Measurements from ENCODE around the gene PDYN.

The PDYN gene

GRCh38 chr20:1946442-1946761, 47.5 kb downstream of the PDYN start:
- Histone ChIP-seq H3K4me3 (ENCODE audit: low read depth, low read length) (no peak overlapping the region), H3K27ac (no peak overlapping the region), H3K9me3 (ENCODE audit: severe bottlenecking) (no peaks in the 10 kb centered on the region), H3K27me3 (ENCODE audit: insufficient read depth, low read depth, severe bottlenecking) (no peaks in the 10 kb centered on the region), H3K36me3 (no peaks in the 10 kb centered on the region)
- no peak for DNase-seq
- TF ChIP-seq, protein P1, sequence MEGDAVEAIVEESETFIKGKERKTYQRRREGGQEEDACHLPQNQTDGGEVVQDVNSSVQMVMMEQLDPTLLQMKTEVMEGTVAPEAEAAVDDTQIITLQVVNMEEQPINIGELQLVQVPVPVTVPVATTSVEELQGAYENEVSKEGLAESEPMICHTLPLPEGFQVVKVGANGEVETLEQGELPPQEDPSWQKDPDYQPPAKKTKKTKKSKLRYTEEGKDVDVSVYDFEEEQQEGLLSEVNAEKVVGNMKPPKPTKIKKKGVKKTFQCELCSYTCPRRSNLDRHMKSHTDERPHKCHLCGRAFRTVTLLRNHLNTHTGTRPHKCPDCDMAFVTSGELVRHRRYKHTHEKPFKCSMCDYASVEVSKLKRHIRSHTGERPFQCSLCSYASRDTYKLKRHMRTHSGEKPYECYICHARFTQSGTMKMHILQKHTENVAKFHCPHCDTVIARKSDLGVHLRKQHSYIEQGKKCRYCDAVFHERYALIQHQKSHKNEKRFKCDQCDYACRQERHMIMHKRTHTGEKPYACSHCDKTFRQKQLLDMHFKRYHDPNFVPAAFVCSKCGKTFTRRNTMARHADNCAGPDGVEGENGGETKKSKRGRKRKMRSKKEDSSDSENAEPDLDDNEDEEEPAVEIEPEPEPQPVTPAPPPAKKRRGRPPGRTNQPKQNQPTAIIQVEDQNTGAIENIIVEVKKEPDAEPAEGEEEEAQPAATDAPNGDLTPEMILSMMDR (IDR thresholded peaks at IDR 0.05; ENCODE audit: low read depth, low read length): no peak

DNA sequence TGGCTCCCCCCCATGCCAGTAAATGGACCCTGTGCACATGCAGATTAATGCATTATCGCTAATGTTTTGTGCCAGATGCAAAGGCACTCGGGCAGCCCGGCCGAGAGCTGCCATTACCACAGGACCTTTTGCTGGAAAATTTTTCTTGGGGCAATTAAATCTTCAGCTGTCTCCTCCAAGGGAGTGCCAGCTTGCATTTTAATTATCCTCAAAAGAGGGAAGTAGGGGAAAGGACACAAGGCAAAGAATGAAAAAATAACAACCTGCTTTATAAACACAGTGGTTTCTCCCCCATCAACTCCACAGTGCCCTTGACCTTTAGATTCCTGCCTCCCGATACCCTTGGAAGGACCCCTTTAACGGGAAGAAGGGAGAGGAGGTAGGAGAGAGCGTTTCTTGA, 48.2 kb downstream of the PDYN start:
- TF ChIP-seq, protein P1 (IDR thresholded peaks at IDR 0.05; ENCODE audit: low read depth, low read length): no peak
- Histone ChIP-seq H3K4me3 (ENCODE audit: low read depth, low read length) (no peak overlapping the region), H3K9me3 (ENCODE audit: severe bottlenecking) (no peaks in the 10 kb centered on the region), H3K36me3 (no peaks in the 10 kb centered on the region), H3K27me3 (ENCODE audit: insufficient read depth, low read depth, severe bottlenecking) (no peaks in the 10 kb centered on the region), H3K27ac (no peak overlapping the region)
- DNase-seq: no peak

DNA sequence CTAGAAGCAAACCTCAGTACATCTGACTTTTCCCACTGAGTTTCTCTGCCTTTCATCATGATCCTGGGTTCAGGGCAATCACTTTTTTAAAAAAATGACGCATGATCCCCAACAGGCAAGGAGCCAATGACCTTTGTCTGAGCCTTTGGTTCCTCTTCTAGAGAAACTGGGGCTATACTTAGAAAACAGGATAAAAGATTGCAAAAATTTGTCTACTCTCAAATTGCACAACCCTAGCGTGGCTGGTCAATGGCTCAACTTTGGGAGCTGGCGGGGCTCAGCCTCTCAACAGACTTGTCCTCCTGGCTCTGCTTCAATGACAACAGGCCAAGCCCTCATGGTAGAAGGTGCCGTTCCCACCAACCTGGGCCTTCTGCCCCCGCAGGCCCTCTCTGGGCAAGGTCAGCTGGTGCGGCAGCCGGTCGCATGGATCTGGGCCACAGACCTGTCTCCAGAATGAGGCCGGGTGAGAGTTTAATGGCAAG, 48.7 kb downstream of the PDYN start:
- TF ChIP-seq, protein P1 (IDR thresholded peaks at IDR 0.05; ENCODE audit: low read depth, low read length): no peak
- Histone ChIP-seq H3K4me3 (ENCODE audit: low read depth, low read length) (no peak overlapping the region), H3K36me3 (no peaks in the 10 kb centered on the region), H3K9me3 (ENCODE audit: severe bottlenecking) (no peaks in the 10 kb centered on the region), H3K27ac (no peak overlapping the region), H3K27me3 (ENCODE audit: insufficient read depth, low read depth, severe bottlenecking) (no peaks in the 10 kb centered on the region)
- DNase-seq: no peak

DNA sequence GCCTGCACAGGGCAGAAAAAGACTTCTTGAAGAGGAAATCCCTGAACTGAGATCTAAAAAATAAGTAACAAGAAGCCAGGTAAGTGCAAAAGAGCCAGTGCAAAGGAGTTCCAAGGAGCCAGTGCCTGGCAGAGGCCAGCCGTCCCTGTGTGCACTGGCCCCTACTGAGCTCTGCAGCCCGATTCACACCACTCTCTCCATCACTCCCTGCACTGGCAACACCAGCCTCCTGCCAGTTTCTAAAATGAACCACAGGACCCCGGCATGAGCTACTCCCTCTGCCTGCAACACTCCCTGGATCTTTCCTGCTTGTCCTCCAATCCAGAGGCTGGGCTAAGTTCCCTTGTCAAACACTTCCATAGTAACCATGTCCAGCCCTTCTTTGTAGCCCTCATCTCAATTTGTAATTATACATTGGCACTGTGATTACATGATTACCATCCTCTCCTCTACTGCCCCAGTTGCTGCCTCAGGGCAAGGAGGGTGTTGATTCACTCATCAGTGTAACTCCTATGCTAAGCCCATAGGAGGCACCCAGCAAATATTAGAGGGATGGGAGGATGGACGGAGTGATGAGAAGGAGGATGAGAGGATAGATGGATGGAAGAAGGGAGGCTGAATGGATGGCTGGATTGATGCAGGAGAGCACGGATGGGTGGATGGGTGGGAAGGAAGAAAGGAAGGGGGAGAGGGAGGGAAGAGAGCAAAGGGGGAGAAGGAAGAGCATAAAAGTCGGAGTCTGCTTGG, 49.3 kb downstream of the PDYN start:
- TF ChIP-seq, protein P1 (IDR thresholded peaks at IDR 0.05; ENCODE audit: low read depth, low read length): no peak
- DNase-seq: no peak
- Histone ChIP-seq H3K36me3 (no peaks in the 10 kb centered on the region), H3K27ac (no peak overlapping the region), H3K4me3 (ENCODE audit: low read depth, low read length) (no peak overlapping the region), H3K27me3 (ENCODE audit: insufficient read depth, low read depth, severe bottlenecking) (no peaks in the 10 kb centered on the region), H3K9me3 (ENCODE audit: severe bottlenecking) (no peaks in the 10 kb centered on the region)

- TF ChIP-seq, protein P1 (IDR thresholded peaks at IDR 0.05; ENCODE audit: low read depth, low read length): no peak
- Histone ChIP-seq H3K4me3 (ENCODE audit: low read depth, low read length) (no peak overlapping the region), H3K36me3 (no peaks in the 10 kb centered on the region), H3K27me3 (ENCODE audit: insufficient read depth, low read depth, severe bottlenecking) (no peaks in the 10 kb centered on the region), H3K27ac (no peak overlapping the region), H3K9me3 (ENCODE audit: severe bottlenecking) (no peaks in the 10 kb centered on the region)
- no peak for DNase-seq
Measured at GRCh38 chr20:1943275-1944002, 50.4 kb downstream of the PDYN start.
